ENCODE data around the gene ITGB6. TPM values are rescaled to one million over a fixed set of nuclear protein-coding genes. Genes with fewer than 3 reads are reported as not detected.

The ITGB6 gene
- total and polyA plus RNA-seq, 2 experiments from 2014 or later = 0.12 to 0.31 TPM

DNA sequence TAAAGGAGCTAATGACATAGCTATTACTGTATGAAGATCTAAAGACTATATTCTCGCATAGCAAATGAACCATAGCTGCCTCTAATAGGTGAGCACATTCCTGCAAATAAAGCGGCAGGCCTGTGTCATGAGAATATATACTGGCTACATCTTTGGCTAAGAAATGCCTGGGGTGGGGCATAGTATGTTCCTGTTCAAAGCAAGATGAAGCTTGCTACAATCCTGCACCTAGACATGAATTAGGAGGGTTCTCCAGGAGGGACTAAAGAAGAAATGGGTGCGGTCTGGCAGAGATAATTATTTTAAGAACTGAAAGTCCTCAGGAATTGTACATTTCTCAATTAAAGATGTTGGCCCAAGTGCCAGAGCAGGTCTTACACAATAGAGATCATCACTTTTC lies 90.8 kb downstream of the ITGB6 start:
- TF ChIP-seq, protein P1, sequence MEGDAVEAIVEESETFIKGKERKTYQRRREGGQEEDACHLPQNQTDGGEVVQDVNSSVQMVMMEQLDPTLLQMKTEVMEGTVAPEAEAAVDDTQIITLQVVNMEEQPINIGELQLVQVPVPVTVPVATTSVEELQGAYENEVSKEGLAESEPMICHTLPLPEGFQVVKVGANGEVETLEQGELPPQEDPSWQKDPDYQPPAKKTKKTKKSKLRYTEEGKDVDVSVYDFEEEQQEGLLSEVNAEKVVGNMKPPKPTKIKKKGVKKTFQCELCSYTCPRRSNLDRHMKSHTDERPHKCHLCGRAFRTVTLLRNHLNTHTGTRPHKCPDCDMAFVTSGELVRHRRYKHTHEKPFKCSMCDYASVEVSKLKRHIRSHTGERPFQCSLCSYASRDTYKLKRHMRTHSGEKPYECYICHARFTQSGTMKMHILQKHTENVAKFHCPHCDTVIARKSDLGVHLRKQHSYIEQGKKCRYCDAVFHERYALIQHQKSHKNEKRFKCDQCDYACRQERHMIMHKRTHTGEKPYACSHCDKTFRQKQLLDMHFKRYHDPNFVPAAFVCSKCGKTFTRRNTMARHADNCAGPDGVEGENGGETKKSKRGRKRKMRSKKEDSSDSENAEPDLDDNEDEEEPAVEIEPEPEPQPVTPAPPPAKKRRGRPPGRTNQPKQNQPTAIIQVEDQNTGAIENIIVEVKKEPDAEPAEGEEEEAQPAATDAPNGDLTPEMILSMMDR (IDR thresholded peaks at IDR 0.05; ENCODE audit: low read depth, low read length) = no peak
- no peak for DNase-seq (ENCODE audit: low read depth in 1 of 2, low spot score in 1 of 2)
- no peak overlapping the region for H3K4me3 ChIP-seq

DNA sequence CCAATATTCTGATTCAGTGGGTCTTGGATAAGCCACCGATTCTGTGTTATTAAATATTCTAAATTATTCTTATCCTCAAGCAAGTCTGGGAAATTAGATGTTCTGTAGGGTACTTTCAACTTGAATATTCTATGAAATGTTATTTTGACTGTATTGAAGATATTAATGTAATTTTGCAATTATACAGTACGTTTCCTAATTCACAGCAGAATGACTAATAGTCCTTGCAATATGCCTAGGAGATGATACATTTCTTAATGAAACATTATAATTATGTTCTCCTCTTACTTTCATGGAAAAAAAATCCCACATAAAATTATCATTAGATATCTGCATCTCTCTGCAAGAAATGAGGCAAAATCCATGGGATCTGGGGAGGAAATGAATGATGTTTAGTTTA lies 91.4 kb downstream of the ITGB6 start:
- Histone ChIP-seq H3K4me1 (ENCODE audit: low read depth) (peaks cover 6% of the 10 kb centered on the region), H3K36me3 (no peaks in the 10 kb centered on the region), H3K27me3 (no peaks in the 10 kb centered on the region), H3K9me3 (ENCODE audit: low read depth) (no peaks in the 10 kb centered on the region), H3K27ac (no peak overlapping the region), H3K4me3 (no peak overlapping the region)
- TF ChIP-seq, protein P1 (IDR thresholded peaks at IDR 0.05; ENCODE audit: low read depth, low read length) = no peak
- no peak for DNase-seq (ENCODE audit: low read depth in 1 of 2, low spot score in 1 of 2)

More for the DNA sequence above, 90.8 kb downstream of the ITGB6 start:
- Histone ChIP-seq H3K27me3 (no peaks in the 10 kb centered on the region), H3K27ac (no peak overlapping the region), H3K9me3 (ENCODE audit: low read depth) (no peaks in the 10 kb centered on the region), H3K36me3 (no peaks in the 10 kb centered on the region), H3K4me1 (ENCODE audit: low read depth) (peaks cover 6% of the 10 kb centered on the region)

DNA sequence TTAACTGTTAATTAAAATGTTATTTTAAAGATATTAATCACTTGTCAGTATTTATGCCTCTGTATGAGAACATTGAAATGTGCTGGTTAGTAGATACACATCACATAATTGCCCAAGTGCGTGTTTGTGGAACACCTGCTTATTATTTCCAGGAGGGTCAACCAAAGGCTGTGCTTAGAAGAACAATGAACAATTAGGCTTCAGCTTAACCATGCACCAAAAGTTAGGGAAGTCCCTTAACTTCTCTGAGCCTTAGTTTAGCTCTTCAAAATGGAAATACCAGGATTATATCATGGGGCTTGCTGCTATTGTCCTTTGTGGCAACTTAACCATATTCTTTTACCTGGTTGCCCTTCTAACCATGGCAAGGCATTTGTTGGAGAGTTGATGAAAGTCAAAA lies 94.7 kb downstream of the ITGB6 start:
- Histone ChIP-seq H3K9me3 (ENCODE audit: low read depth) (no peaks in the 10 kb centered on the region), H3K27ac (no peak overlapping the region), H3K4me3 (no peak overlapping the region), H3K4me1 (ENCODE audit: low read depth) (peaks cover 3% of the 10 kb centered on the region), H3K27me3 (no peaks in the 10 kb centered on the region), H3K36me3 (no peaks in the 10 kb centered on the region)
- no peak for DNase-seq (ENCODE audit: low read depth in 1 of 2, low spot score in 1 of 2)
- TF ChIP-seq, protein P1 (IDR thresholded peaks at IDR 0.05; ENCODE audit: low read depth, low read length) = no peak

DNA sequence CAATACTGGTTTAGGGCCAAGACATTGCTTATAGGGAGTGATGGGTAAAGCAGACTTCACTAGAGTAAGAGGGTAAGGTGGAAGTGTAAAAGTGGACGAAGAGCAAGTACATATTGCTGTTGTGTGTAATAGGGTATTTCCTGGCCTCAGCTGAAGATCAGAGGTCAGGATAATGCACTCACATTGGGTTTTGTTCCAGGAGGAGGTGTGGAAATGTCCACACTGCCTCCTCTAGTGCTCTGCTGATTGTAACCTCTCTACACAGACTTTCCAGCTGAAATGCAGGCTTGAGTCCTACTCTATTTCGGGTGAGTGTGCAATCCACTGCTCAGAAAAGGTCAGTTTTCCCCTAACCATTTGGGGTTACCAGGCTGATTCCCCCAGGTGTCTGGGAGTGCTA lies 96.0 kb downstream of the ITGB6 start:
- TF ChIP-seq, protein P1 (IDR thresholded peaks at IDR 0.05; ENCODE audit: low read depth, low read length) = no peak
- Histone ChIP-seq H3K27ac (no peak overlapping the region), H3K27me3 (no peaks in the 10 kb centered on the region), H3K4me3 (no peak overlapping the region), H3K36me3 (no peaks in the 10 kb centered on the region), H3K4me1 (ENCODE audit: low read depth) (no peaks in the 10 kb centered on the region), H3K9me3 (ENCODE audit: low read depth) (no peaks in the 10 kb centered on the region)
- no peak for DNase-seq (ENCODE audit: low read depth in 1 of 2, low spot score in 1 of 2)

DNA sequence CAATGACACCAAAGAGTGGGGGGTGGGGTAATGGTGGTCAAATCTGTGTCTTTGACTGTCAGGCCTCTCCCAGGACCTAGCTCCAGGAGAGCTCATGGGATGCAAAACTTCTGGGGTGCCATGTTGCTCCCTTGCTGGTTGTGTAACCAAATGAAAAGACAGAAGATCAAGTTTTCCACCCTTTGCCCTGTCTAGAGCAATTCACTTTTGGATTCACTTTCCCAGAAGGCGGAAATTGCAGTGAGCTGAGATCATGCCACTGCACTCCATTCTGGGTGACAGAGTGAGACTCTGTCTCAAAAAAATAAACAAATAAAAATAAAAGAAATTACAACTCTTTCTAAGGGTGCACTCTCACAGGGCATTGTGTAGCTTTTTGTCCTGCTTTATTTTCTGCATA lies 102.7 kb downstream of the ITGB6 start:
- no peak for DNase-seq (ENCODE audit: low read depth in 1 of 2, low spot score in 1 of 2)
- Histone ChIP-seq H3K9me3 (ENCODE audit: low read depth) (no peaks in the 10 kb centered on the region), H3K36me3 (no peaks in the 10 kb centered on the region), H3K4me3 (no peak overlapping the region), H3K27ac (no peak overlapping the region), H3K27me3 (no peaks in the 10 kb centered on the region), H3K4me1 (ENCODE audit: low read depth) (no peaks in the 10 kb centered on the region)
- TF ChIP-seq, protein P1 (IDR thresholded peaks at IDR 0.05; ENCODE audit: low read depth, low read length) = no peak

DNA sequence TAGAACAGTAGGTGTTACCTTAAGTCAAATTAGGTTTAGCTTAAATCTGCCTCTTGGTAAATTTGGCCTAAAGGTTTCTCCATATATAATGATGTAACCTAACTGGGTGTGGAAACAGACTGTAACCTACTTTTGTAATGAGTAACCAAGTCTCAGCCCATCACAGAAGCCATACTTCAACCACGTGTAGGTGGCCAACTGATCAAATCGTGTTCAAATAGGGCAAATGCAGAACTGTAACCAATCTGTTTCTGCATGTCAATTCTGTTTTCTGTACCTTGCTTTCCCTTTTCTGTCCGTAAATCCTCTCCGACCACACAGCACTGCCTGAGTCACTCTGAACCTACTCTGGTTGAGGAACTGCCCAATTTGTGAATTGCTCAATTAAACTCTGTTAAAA lies 103.7 kb downstream of the ITGB6 start:
- H3K9me3 ChIP-seq (ENCODE audit: low read depth) = no peaks in the 10 kb centered on the region
- H3K27me3 ChIP-seq = no peaks in the 10 kb centered on the region
- TF ChIP-seq, protein P1 (IDR thresholded peaks at IDR 0.05; ENCODE audit: low read depth, low read length) = no peak
- no peaks in the 10 kb centered on the region for H3K36me3 ChIP-seq
- no peak overlapping the region for H3K27ac ChIP-seq
- no peak overlapping the region for H3K4me3 ChIP-seq
- H3K4me1 ChIP-seq (ENCODE audit: low read depth) = no peaks in the 10 kb centered on the region
- DNase-seq (ENCODE audit: low read depth in 1 of 2, low spot score in 1 of 2) = no peak
